Neural crest cell (in vitro differentiated cells): Measurements from ENCODE around the gene PHKA1. TPM values are rescaled to one million over a fixed set of nuclear protein-coding genes. Genes with fewer than 3 reads are reported as not detected.

Experiments used
- DNase-seq: peaks from one replicate; pipeline ENCODE4 v3.0.0; 2021; ENCODE audit warnings: low read depth, mixed read lengths, low spot score
- H3K27ac Mint-ChIP-seq: one replicate; pipeline ENCODE4 v1.8.0; 2021; ENCODE audit warnings: mild to moderate bottlenecking, mixed read lengths; ENCODE audit not compliant: unreplicated experiment
- H3K27me3 Mint-ChIP-seq: 2 replicates; pipeline ENCODE4 v1.8.0; 2021; ENCODE audit warnings: low read depth, mild to moderate bottlenecking, mixed read lengths
- H3K36me3 Mint-ChIP-seq: 2 replicates; pipeline ENCODE4 v1.8.0; 2021; ENCODE audit warnings: low read depth, mild to moderate bottlenecking, mixed read lengths
- H3K4me1 Mint-ChIP-seq: 2 replicates; pipeline ENCODE4 v1.8.0; 2021; ENCODE audit warnings: mixed read lengths
- H3K4me3 Mint-ChIP-seq: one replicate; pipeline ENCODE4 v1.8.0; 2021; ENCODE audit warnings: mild to moderate bottlenecking, mixed read lengths
- H3K9me3 Mint-ChIP-seq: 2 replicates; pipeline ENCODE4 v1.8.0; 2021; ENCODE audit warnings: mixed read lengths
- total RNA-seq: library from RNA; stranded (reverse); gene quantifications from 2 replicates; pipeline ENCODE4 v1.2.1, GENCODE V29; 2021
- TF ChIP-seq, protein P1 (sequence below): fragments of 200-600 bp; sonication (generic); conservative IDR thresholded peaks from 2 replicates; pipeline ENCODE4 v1.5.0; 2021; ENCODE audit warnings: antibody characterized with exemption, mild to moderate bottlenecking

PHKA1 gene
- total RNA-seq, 1 donor from 2014 or later = 10.2 TPM

DNA sequence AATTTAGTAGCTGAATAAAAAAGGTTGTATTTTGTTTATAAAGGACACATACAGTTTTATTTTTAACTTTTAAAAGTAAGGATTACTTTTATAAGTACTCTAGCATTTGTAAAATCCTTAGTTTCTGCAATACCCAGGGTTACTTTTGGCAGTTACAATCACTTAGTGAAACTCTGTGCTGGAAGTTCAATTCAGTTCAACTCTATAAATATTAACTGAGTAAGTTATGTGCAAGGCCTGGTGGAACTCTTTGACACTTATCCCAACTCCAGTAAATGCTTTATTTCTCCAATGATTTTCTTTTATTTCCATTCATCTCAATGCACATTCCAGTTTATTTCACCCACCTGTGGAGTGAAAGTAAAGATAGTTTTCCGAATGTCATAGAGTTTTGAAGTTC lies 78.2 kb downstream of the PHKA1 start:
- no peak for DNase-seq
- peaks cover 2% of the 10 kb centered on the region for H3K36me3 Mint-ChIP-seq
- no peaks in the 10 kb centered on the region for H3K4me1 Mint-ChIP-seq
- H3K27me3 Mint-ChIP-seq = no peaks in the 10 kb centered on the region
- H3K4me3 Mint-ChIP-seq = no peak overlapping the region
- no peak overlapping the region for H3K27ac Mint-ChIP-seq
- TF ChIP-seq, protein P1, sequence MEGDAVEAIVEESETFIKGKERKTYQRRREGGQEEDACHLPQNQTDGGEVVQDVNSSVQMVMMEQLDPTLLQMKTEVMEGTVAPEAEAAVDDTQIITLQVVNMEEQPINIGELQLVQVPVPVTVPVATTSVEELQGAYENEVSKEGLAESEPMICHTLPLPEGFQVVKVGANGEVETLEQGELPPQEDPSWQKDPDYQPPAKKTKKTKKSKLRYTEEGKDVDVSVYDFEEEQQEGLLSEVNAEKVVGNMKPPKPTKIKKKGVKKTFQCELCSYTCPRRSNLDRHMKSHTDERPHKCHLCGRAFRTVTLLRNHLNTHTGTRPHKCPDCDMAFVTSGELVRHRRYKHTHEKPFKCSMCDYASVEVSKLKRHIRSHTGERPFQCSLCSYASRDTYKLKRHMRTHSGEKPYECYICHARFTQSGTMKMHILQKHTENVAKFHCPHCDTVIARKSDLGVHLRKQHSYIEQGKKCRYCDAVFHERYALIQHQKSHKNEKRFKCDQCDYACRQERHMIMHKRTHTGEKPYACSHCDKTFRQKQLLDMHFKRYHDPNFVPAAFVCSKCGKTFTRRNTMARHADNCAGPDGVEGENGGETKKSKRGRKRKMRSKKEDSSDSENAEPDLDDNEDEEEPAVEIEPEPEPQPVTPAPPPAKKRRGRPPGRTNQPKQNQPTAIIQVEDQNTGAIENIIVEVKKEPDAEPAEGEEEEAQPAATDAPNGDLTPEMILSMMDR = no peak
- peaks cover 4% of the 10 kb centered on the region for H3K9me3 Mint-ChIP-seq

GRCh38 chrX:72634331-72634730 lies 79.8 kb downstream of the PHKA1 start:
- H3K9me3 Mint-ChIP-seq = peaks cover 6% of the 10 kb centered on the region
- H3K36me3 Mint-ChIP-seq = peaks cover 2% of the 10 kb centered on the region
- TF ChIP-seq, protein P1 = no peak
- no peaks in the 10 kb centered on the region for H3K27me3 Mint-ChIP-seq
- no peak overlapping the region for H3K27ac Mint-ChIP-seq
- H3K4me1 Mint-ChIP-seq = no peaks in the 10 kb centered on the region
- no peak overlapping the region for H3K4me3 Mint-ChIP-seq
- DNase-seq = no peak

DNA sequence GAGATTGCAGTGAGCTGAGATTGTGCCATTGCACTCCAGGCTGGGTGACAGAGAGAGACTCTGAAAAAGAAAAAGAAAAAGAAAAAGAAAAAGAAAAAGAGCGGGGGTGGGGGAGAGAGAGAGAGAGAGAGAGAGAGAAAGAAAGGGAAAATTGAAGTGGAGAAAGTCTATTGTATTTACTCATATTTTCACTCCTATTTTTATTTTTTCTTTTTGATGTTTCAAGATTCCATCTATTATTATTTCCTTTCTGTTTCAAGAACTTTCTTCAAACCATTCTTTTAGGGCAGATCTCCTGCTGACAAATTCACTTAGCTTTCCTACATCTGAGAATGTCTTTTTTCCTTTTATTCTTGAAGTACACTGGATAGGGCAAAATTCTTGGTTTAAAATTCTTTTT lies 83.9 kb downstream of the PHKA1 start:
- H3K27me3 Mint-ChIP-seq = no peaks in the 10 kb centered on the region

GRCh38 chrX:72624194-72624593 lies 89.9 kb downstream of the PHKA1 start:
- Mint-ChIP-seq H3K4me3 (no peak overlapping the region), H3K36me3 (peaks cover 2% of the 10 kb centered on the region), H3K27me3 (no peaks in the 10 kb centered on the region), H3K27ac (no peak overlapping the region), H3K9me3 (peaks cover 2% of the 10 kb centered on the region), H3K4me1 (no peaks in the 10 kb centered on the region)
- TF ChIP-seq, protein P1 = no peak
- no peak for DNase-seq

More for the DNA sequence above, 83.9 kb downstream of the PHKA1 start:
- DNase-seq = no peak
- Mint-ChIP-seq H3K4me1 (no peaks in the 10 kb centered on the region), H3K4me3 (no peak overlapping the region), H3K9me3 (peaks cover 4% of the 10 kb centered on the region), H3K36me3 (peaks cover 2% of the 10 kb centered on the region), H3K27ac (no peak overlapping the region)
- TF ChIP-seq, protein P1 = no peak

GRCh38 chrX:72621625-72622485 lies 92.3 kb downstream of the PHKA1 start:
- Mint-ChIP-seq H3K27ac (no peak overlapping the region), H3K4me3 (no peak overlapping the region), H3K9me3 (peaks cover 2% of the 10 kb centered on the region), H3K27me3 (no peaks in the 10 kb centered on the region), H3K36me3 (peaks cover 2% of the 10 kb centered on the region), H3K4me1 (no peaks in the 10 kb centered on the region)
- TF ChIP-seq, protein P1 = no peak
- no peak for DNase-seq
